ENCODE measurements around the gene TRPC1.
"Not testable (repeated sequence)": the region's sequence is repeated elsewhere in the genome, so short reads cannot be mapped to it uniquely, and the experiment has no call there.

The TRPC1 gene

DNA sequence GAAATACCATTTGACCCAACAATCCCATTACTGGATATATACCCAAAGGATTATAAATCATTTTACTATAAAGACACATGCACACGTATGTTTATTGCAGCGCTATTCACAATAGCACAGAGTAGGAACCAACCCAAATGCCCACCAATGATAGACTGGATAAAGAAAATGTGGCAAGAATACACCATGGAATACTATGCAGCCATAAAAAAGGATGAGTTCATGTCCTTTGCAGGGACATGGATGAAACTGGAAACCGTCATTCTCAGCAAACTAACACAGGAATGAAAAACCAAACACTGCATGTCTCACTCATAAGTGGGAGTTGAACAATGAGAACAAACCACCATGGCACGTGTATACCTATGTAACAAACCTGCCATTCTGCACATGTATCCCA, 26.7 kb downstream of the TRPC1 start:
- FAIRE-seq; DNase-seq (ENCODE audit: insufficient read length, low spot score): not testable (repeated sequence)

DNA sequence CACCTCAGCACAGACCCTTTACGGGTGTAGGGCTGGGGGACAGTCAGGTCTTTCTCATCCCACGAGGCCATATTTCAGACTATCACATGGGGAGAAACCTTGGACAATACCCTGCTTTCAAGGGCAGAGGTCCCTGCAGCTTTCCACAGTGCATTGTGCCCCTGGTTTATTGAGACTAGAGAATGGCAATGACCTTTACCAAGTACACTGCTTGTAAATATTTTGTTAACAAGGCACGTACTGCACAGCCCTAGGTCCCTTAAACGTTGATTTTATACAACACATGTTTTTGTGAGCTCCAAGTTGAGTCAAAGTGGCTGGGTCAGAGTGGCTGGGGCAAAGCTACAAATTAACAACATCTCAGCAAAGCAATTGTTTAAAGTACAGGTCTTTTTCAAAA, 28.8 kb downstream of the TRPC1 start:
- FAIRE-seq; DNase-seq (ENCODE audit: insufficient read length, low spot score): not testable (repeated sequence)

DNA sequence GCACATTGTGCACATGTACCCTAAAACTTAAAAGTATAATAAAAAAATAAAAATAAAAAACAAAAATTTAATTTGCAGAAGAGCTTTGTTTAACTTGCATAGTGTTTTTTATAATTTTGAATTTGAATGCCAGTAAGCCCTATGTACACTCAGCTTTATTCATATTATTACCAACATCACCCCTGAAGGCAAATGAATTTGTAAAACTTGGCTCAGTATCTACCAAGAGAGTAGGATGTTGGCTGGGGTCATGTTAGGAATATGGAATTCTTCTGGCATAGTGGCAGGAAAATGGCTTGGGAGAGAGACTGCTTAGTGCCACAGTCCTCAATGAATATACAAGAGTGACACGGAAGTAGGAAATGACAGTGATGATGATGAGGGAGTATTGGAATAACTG, 30.7 kb downstream of the TRPC1 start:
- no peak for DNase-seq (ENCODE audit: insufficient read length, low spot score)
- FAIRE-seq = no peak

DNA sequence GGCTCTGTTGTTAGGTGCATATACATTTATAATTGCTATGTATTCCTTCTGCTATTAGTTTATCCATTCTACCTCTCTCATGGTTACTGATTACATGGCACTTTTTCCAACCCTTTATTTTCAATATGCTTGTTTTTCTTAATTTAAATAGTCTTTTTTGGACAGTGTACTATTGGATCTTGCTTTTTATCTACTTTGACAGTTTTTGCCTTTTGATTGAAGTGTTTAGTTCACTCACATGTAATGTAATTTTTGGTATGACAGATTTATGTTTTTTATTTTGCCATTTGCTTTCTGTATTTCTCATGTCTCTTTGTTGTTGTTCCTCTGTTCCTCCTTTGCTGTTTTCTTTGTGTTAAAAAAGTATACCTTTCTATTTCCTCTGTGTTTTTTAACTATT, 44.5 kb downstream of the TRPC1 start:
- DNase-seq (ENCODE audit: insufficient read length, low spot score) (no peak), FAIRE-seq (no peak)

DNA sequence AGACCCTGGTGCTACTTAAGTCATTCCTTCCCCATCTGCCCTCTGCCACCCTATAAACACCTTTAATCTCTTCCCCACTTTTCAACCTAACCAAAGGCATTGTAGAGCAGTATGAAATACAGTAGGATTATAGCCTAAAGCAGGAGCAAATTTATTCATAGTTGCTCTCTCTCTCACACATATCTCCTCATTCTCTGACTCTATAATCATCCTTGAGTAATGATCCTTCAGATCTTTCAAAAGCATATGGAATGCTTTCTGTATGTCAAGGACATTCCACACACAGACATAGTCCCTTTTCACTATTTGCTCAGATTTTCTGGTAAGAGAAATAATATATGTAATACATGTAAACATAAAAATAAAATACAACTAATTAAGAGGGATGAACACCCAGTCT, 54.1 kb downstream of the TRPC1 start:
- FAIRE-seq (no peak), DNase-seq (ENCODE audit: insufficient read length, low spot score) (no peak)

DNA sequence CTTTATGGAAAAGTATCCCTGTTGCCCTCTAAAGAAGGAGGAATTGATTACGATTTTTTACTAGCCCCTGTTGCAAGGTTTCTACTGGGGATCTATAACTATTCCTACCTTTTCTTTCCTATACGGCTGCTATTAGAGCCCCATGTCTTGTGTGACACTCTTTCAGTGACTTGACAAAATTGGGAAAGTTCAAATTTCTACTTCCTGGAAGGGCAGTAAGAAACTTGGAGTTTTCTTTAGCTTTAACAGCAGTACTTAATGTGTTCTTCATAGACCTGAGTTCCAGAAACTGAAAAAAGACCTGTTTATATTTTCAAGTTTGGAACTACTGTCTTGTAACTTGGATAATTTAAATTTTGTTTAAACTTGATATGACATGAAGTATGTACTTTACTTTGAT, 54.7 kb downstream of the TRPC1 start:
- FAIRE-seq (no peak), DNase-seq (ENCODE audit: insufficient read length, low spot score) (no peak)

DNA sequence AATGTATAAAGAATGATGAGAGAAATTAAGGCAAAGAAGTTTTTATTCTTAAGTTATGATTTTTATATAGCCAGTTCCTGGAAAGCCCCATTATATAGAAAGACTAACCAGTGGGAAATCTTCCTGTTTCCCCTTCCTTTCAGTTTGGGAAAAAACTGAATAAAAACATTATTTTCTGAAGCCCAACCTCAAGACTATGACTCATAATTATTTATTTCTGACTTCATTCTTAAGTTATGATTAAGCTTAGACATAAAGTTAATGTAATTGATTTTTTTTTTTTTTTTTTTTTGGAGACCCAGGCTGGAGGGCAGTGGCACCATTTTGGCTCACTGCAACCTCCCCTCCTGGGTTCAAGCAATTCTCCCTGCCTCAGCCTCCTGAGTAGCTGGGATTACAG, 55.8 kb downstream of the TRPC1 start:
- FAIRE-seq (no peak), DNase-seq (ENCODE audit: insufficient read length, low spot score) (no peak)

DNA sequence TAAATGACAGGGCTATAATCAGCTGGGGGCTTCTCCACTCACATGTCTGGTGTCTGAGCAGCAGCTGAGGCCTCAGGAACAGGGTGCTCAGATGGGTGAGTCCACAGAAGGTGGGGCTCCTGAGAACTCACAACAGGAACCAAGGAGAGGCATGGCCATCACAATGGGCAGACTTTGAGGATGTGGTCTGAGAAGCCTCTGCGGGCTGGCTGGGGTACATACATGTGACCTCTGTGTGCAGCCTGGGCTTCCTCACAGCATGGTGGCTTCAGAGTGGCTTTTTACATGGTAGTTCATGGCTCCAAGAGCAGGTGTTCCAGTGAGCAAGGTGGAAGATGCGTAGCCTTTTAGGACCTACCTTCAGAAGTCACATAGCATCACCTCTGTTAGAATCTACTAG, 58.8 kb downstream of the TRPC1 start:
- FAIRE-seq (no peak), DNase-seq (ENCODE audit: insufficient read length, low spot score) (no peak)

DNA sequence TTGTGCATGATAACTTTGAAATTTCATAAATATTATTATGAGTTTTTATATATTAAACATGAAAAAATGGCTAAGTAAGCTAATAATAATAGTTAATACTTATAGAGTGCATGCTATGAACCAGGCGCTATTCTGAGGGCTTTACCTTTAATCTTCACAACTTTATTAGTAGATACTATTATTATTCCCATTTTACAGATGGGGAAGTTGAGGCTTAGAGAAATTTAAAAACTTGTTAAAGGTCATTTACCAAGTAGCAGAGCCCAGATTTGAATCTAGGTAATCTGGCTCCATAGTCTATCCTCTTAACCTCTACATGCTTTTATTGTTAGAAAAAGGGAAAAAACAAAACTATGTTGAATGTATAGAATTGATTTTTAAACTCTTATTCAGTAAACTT, 60.4 kb downstream of the TRPC1 start:
- DNase-seq (ENCODE audit: insufficient read length, low spot score) = no peak
- no peak for FAIRE-seq

DNA sequence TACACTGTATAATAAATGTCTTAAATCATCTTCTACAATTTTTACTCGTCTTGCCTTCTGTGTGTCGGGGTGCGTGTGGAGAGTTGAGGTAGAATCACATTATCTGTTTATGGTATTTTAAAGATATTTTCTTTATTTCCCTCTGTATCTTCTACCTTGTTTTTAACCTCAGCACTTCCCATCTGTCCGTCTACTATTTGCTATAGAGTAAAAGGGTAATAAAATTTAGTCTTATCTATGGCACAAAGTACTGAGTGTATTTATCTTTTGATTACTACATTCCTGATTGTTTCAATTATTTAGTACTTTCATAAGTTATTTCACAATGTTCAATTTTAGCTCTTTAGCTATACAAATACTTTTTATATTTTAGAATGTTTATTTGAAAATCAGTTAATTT, 62.2 kb downstream of the TRPC1 start:
- DNase-seq (ENCODE audit: insufficient read length, low spot score) (no peak), FAIRE-seq (no peak)

DNA sequence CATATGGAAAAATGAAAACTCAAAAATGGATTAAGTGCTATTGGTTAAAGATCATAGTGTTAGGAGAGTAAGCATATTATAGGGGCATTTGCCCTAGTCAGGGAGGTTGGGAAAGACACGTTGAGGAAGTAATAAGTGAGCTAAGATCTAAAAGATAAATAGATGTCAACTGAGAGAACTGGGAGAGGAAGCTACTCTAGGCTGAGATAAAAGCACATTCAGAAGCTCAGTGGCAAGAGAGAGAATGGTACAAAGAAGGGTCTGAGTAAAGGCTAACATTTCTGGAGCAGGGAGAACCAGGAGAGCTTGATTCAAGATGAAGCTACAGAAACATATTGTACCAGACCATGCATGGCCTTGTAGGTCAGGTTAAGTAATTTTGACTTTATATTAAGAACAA, 63.9 kb downstream of the TRPC1 start:
- no peak for FAIRE-seq
- no peak for DNase-seq (ENCODE audit: insufficient read length, low spot score)

DNA sequence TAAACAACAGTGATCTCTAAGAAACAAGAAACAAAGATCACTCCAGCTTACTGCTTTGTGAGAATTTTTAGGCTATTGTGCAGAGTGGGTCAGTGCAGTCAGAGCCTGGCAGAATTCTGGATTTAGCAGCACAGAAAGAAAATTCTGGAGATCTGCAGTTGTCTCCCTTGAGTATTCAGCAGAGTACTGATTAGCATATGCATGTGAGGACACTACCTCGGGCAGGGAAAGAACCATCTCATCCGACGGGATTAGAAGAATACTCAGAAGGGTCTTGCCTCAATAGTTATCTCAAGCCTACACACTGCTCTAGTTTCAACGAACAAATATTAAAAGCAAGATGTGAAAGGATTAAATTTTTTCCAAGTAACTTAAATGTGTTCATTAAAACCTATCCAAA, 70.7 kb downstream of the TRPC1 start:
- no peak for DNase-seq (ENCODE audit: insufficient read length, low spot score)
- no peak for FAIRE-seq

DNA sequence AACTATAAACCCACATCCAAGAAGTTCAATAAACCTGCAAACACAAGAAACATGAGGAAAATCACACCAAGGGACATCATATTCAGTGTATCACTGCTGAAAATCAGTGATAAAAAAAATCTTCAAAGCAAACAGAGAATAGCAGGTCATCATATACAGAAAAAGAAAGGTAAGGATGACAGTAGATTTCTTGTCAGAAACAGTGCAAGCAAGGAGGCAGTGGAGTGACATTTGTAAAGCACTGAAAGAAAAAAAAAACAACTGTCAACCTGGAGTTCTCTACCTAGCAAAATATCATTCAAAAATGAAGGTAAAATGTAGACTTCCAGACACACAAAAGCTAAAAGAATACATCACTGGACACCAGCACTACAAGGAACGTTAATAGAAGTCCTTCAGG, 71.5 kb downstream of the TRPC1 start:
- FAIRE-seq (no peak), DNase-seq (ENCODE audit: insufficient read length, low spot score) (no peak)

DNA sequence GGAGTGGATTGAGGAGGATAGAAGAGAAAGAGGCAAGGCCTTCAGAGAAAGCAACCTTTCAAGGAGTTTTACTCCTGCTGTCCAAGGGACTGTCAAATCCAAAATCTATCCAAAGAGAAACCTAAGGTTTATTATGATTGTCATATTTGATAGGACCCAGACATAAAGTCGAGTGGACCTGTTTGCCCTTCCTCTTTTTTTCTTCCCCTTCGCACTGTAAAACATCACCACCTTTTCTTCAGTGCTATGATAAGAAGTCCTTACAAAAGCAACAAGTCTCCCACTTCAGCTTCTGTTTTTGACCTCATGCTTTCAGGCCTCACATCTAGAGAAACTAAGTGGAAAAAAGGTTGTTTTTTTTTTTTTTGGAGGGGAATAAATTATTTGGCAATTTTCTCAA, 73.0 kb downstream of the TRPC1 start:
- DNase-seq (ENCODE audit: insufficient read length, low spot score) = no peak
- no peak for FAIRE-seq

DNA sequence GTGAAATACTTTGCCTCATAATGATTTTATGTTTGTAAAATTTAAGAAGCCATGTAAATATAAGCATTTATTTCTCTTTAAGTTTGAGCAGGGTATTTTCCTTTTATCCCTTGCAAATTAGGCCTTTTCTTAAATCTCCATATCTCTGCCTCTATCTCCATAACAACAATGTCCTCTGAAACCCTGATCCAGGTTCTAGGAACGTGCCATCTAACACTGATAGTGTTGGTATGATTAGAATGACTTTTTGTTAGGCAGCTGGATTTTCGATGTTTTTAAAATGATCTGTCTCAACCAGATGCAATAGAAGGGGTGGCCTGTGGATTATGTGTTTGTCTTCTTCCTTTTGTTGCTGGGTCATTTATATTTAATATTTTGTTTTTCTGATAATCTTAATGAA, 77.9 kb downstream of the TRPC1 start:
- no peak for FAIRE-seq
- no peak for DNase-seq (ENCODE audit: insufficient read length, low spot score)

DNA sequence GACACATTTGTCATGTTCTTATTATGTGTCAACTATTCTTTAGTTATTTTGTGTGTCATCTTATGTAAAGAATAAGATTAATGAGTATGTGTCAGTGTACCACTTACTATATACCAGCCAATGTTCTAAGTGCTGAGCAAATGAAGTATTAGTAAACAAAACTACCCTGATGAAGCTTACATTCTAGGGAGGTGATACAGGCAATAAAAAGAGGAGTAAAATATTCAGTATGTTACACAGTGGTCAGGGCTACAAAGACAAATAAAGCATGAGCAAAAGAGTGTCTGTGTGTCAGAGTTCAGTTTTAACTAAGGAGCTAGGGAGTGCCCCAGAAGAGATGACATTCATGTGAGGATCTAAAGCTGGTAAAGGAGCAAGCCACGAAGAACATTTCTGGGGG, 79.1 kb downstream of the TRPC1 start:
- FAIRE-seq (no peak), DNase-seq (ENCODE audit: insufficient read length, low spot score) (no peak)

DNA sequence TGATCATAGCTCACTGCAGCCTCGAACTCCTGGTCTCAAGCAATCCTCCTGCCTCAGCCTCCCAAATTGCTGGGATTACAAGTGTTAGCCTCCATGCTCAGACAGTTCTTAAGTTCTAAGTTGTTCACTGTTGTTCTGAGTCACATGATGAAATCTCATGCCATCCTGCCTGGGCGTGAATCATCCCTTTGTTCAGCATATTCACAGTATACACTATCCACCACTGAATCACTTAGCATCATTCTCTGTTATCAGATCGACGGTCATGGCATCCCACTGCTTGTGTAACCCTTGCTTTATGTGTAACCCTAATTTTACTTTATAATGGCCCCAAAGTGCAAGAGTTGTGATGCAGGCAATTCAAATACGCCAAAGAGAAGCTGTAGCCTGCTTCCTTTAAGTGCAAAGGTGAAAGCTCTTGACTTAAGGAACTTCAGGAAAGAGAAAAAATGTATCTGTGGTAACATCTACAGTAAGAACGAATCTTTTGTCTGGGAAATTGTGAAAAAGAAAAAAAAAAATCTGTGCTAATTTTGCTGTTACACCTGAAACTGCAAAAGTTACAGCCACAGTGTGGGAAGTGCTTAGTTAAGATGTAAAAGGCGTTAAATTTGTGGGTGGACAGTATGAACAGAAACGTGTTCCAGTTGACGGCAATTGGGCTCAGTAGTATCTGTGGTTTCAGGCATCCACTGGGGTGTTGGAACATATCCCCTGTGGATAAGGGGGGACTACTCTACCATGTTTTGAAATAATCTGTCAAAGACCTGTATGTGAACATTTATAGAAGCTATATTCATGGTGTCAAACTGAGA, 84.5 kb downstream of the TRPC1 start:
- no peak for DNase-seq (ENCODE audit: insufficient read length, low spot score)
- no peak for FAIRE-seq

DNA sequence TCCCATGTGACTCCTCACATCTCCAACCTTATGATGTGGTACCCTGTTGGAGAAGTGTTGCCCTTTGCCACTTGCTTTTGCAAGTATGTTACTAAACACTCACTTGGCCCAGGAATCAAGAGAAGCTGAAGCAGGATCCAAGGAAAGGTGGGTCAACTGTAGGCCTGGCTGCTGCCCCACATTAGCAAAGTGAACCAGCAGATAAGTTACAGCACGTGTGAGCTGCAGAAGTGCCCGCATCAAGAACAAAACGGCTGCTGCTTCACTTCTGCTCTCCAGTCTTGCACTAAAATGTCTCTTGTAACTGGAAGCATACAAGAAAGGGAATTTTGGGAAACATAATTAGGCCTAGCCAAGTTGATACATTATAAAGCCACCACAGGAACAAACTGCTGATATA, 85.4 kb downstream of the TRPC1 start:
- DNase-seq (ENCODE audit: insufficient read length, low spot score) (no peak), FAIRE-seq (no peak)

DNA sequence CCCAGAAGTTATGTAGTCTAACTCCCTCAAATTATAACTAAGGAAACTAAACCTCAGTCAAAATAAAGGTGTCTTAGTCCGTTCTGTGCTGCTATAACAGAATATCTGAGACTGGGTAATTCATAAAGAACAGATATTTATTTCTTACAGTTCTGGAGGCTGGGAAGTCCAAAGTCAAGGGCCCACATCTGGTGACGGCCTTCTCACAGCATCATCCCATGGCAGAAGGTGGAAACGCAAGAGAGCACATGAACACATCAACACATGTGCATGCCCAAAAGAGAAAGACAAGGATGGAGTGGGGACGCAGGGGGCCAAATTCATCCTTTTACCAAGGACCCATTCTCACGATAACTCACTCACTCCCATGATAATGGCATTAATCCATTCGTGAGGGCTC, 92.0 kb downstream of the TRPC1 start:
- FAIRE-seq (no peak), DNase-seq (ENCODE audit: insufficient read length, low spot score) (no peak)

DNA sequence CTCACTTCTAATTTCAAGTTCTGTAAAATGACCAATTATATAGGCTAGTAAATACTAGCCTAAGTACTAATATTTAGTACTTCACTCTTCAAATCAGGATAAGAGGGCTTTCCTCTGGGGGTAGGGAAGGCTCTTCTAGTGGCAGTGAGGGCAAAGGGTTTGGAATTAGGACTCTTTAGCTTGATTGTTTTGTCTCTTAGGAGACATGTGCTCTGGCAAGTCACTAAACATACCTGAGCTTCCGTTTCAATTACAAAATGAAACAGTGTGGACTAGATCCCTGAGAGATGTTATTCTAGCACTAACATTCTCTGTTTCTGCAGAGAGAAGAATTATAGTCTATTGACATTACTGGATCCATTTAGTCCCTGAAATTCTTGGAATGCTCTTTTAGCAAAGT, 93.5 kb downstream of the TRPC1 start:
- FAIRE-seq (no peak), DNase-seq (ENCODE audit: insufficient read length, low spot score) (no peak)

DNA sequence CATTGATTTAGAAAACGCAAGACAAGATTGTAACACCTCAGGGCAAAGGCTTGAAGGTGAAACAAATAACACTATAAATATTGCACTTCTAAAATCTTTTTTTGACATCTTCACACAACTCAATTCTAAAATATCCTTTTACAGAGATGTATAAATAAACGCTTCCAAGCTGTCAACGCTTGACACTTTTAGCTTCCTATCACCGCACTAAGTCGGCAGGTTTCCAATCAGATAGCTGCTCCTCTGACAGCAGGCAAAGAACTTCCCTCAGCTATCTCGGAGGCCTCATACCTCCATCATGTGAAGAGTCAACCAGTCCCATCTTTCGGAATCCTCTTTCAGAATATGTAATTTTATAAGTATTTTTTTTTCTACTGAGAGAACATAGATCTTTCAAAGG, 94.1 kb downstream of the TRPC1 start:
- FAIRE-seq (no peak), DNase-seq (ENCODE audit: insufficient read length, low spot score) (no peak)

DNA sequence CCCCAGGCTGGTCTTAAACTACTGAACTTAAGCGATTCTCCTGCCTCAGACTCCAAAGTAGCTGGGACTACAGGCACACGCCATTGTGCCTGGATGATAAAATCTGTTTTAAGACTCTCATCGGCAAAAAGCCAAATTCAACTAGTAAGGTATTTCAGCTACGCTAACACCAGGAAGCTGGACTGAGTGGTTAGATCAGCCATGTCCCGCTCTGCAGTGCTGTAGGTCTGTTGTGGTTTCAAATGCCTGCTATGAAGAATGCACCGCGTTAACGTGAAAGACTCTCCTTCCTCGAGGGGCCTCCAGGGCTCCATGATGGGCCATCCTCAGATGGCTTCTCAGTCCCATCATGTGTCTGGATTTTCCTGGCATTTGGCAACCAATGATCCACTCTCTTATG, 94.8 kb downstream of the TRPC1 start:
- FAIRE-seq (no peak), DNase-seq (ENCODE audit: insufficient read length, low spot score) (no peak)

DNA sequence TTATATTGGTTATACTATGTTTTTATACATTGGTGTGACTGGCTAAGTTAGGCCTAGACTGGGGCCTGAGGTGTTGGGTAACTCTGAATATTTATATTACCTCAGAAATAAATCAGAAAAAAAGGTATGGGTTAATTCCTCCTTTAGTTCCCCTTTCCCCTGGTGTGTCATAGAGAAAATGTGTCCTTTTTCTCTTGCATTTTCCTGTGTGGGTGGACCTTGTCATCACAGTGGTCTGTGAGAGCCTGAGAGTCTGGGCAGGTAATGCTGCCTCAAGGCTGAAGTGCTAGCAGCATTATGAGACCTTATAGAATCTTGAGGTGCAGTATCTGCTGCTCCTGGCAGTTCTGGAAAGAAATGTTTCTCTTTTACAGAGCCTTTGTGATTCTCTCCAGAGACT, 95.3 kb downstream of the TRPC1 start:
- FAIRE-seq (no peak), DNase-seq (ENCODE audit: insufficient read length, low spot score) (no peak)

All from GM19239 (cell line).